Astrocyte (in vitro differentiated cells and primary cell): Measurements from ENCODE around the gene CPT1A.

Experiments used
- EZH2 ChIP-seq: IDR thresholded peaks from 2 replicates; pipeline ENCODE4 v1.6.1; 2012; ENCODE audit warnings: mild to moderate bottlenecking, low read length, inconsistent platforms; ENCODE audit not compliant: insufficient read depth
- TF ChIP-seq, protein P1 (sequence below): IDR thresholded peaks from 2 replicates; pipeline ENCODE4 v1.5.1; 2011; ENCODE audit warnings: low read depth, mild to moderate bottlenecking, inconsistent platforms, low read length, moderate library complexity; ENCODE audit not compliant: insufficient read depth

DNA sequence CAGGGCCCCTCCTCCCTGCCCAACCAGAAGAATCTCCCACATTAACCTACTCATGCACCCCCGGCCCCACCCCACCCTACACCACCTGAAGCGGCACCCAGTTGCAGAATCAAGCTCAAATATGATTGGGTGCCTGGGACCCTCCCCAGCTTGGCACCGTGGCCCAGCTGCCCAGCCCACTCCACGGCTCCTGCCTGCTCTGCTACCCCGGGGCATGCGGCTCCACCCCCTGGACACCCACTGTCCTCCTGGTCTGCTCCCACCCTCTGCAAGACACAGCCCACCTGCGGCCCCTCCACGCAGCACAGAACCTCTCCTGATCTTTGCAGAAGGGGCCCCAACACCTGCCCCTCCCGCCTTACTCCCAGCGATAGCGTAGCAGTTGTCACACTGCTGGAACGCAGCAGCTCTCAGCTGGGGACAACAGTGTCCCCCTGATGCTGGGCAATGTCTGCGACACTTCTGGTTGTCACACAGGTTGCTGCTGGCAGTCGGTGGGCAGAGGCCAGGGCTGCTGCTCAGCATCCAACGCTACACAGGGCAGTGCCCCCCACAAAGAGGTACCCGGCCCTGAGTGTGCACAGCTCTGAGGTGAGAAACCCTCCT lies 58.4 kb downstream of the CPT1A start:
- TF ChIP-seq, protein P1, sequence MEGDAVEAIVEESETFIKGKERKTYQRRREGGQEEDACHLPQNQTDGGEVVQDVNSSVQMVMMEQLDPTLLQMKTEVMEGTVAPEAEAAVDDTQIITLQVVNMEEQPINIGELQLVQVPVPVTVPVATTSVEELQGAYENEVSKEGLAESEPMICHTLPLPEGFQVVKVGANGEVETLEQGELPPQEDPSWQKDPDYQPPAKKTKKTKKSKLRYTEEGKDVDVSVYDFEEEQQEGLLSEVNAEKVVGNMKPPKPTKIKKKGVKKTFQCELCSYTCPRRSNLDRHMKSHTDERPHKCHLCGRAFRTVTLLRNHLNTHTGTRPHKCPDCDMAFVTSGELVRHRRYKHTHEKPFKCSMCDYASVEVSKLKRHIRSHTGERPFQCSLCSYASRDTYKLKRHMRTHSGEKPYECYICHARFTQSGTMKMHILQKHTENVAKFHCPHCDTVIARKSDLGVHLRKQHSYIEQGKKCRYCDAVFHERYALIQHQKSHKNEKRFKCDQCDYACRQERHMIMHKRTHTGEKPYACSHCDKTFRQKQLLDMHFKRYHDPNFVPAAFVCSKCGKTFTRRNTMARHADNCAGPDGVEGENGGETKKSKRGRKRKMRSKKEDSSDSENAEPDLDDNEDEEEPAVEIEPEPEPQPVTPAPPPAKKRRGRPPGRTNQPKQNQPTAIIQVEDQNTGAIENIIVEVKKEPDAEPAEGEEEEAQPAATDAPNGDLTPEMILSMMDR = no peak
- no peak for TF ChIP-seq EZH2
